NT2/D1 (cell line): ENCODE results near the gene ABHD5.

ENCODE experiments used
- DNase-seq: peaks from one replicate; pipeline ENCODE4 v3.0.0-alpha.2; 2011; ENCODE audit warnings: low read depth, low spot score
- H3K27me3 ChIP-seq: 2 replicates; pipeline ENCODE4 v1.6.0; 2011; ENCODE audit warnings: mild to moderate bottlenecking; ENCODE audit not compliant: insufficient read length, insufficient read depth
- H3K36me3 ChIP-seq: 2 replicates; pipeline ENCODE4 v1.6.1; 2011; ENCODE audit warnings: mild to moderate bottlenecking, low read length, mixed read lengths; ENCODE audit not compliant: insufficient read depth, insufficient read length
- H3K4me1 ChIP-seq: 2 replicates; pipeline ENCODE4 v1.5.1; 2011; ENCODE audit not compliant: insufficient read depth, insufficient read length
- H3K4me3 ChIP-seq: 2 replicates; pipeline ENCODE4 v1.5.1; 2011; ENCODE audit warnings: low read depth; ENCODE audit not compliant: insufficient read length
- H3K9ac ChIP-seq: 2 replicates; pipeline ENCODE4 v1.6.0; 2011; ENCODE audit warnings: low read depth; ENCODE audit not compliant: insufficient read length
- H3K9me3 ChIP-seq: 2 replicates; pipeline ENCODE4 v1.5.1; 2011; ENCODE audit warnings: mild to moderate bottlenecking, low read length; ENCODE audit not compliant: insufficient read depth
- SUZ12 ChIP-seq: IDR thresholded peaks from 2 replicates; pipeline ENCODE4 v1.6.1; 2011; ENCODE audit not compliant: insufficient read length, insufficient read depth; ENCODE audit errors: extremely low read depth
- YY1 ChIP-seq: IDR thresholded peaks from 2 replicates; pipeline ENCODE4 v1.6.1; 2011; ENCODE audit not compliant: insufficient read length, insufficient read depth
- ZNF274 ChIP-seq: IDR thresholded peaks from 2 replicates; pipeline ENCODE4 v1.6.1; 2011; ENCODE audit warnings: mild to moderate bottlenecking, low read depth, low read length

ABHD5 gene

DNA sequence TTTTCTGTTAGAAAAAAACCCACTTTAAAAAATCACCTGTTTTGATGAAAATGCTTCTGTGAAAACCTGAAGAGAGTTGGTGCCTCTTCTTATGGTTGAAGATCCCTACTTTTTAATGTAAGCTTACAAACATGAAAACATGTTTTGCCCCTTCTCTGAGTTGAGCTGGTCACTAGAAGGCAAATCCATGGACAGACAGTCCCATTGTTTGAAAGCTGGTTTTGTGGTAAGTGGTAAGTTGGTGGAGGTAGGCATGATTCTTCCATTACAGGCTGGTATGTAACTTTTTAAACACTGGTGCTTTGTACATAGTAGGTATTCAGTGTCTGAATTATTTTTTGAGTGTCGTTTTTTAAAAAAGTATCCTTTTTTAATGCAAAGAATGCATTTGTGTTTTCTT is 6.1 kb downstream of the ABHD5 start:
- H3K9me3 ChIP-seq: no peaks in the 10 kb centered on the region
- no peak overlapping the region for H3K4me3 ChIP-seq
- no peak overlapping the region for H3K9ac ChIP-seq
- no peaks in the 10 kb centered on the region for H3K36me3 ChIP-seq
- DNase-seq: no peak
- no peaks in the 10 kb centered on the region for H3K27me3 ChIP-seq
- no peaks in the 10 kb centered on the region for H3K4me1 ChIP-seq
- TF ChIP-seq ZNF274 (no peak), SUZ12 (no peak), YY1 (no peak)

- TF ChIP-seq ZNF274 (no peak), YY1 (no peak), SUZ12 (no peak)
- no peak for DNase-seq
- H3K27me3 ChIP-seq: no peaks in the 10 kb centered on the region
Measured at GRCh38 chr3:43699864-43700263, 9.1 kb downstream of the ABHD5 start.

GRCh38 chr3:43704697-43705096 is 14.0 kb downstream of the ABHD5 start:
- Histone ChIP-seq H3K27me3 (no peaks in the 10 kb centered on the region), H3K4me3 (no peak overlapping the region), H3K4me1 (no peaks in the 10 kb centered on the region), H3K9ac (no peak overlapping the region), H3K9me3 (no peaks in the 10 kb centered on the region), H3K36me3 (peaks cover 9% of the 10 kb centered on the region)
- TF ChIP-seq SUZ12: no peak
- TF ChIP-seq YY1: no peak
- TF ChIP-seq ZNF274: no peak
- DNase-seq: no peak

More at GRCh38 chr3:43699864-43700263, 9.1 kb downstream of the ABHD5 start:
- H3K9ac ChIP-seq: no peak overlapping the region
- H3K36me3 ChIP-seq: peaks cover 6% of the 10 kb centered on the region
- H3K4me1 ChIP-seq: no peaks in the 10 kb centered on the region
- H3K4me3 ChIP-seq: no peak overlapping the region
- H3K9me3 ChIP-seq: no peaks in the 10 kb centered on the region

DNA sequence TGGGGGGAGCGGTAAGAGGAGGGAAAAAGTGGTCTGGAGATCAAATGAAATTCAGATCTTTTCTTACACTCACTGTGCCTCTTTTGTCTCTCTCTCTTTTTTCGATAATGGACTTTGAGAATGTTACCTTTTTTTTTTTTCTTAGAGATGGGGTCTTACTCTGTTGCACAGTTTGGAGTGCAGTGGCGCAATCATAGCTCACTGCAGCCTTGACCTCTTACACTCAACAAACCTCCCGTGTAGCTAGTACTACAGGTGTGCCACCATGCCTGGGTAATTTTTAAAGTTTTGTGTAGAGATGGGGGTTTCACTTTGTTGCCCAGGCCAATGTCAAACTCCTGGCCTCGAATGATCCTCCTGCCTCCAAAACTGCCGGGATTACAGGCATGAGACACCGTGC is 15.6 kb downstream of the ABHD5 start:
- H3K9ac ChIP-seq: no peak overlapping the region
- TF ChIP-seq SUZ12: no peak
- TF ChIP-seq ZNF274: no peak
- no peak for TF ChIP-seq YY1
- no peak overlapping the region for H3K4me3 ChIP-seq
- H3K9me3 ChIP-seq: no peaks in the 10 kb centered on the region
- peaks cover 9% of the 10 kb centered on the region for H3K36me3 ChIP-seq
- H3K4me1 ChIP-seq: no peaks in the 10 kb centered on the region
- no peaks in the 10 kb centered on the region for H3K27me3 ChIP-seq
- no peak for DNase-seq

GRCh38 chr3:43707266-43707665 is 16.5 kb downstream of the ABHD5 start:
- H3K4me1 ChIP-seq: no peaks in the 10 kb centered on the region
- no peak overlapping the region for H3K4me3 ChIP-seq
- DNase-seq: no peak
- TF ChIP-seq YY1 (no peak), SUZ12 (no peak), ZNF274 (no peak)
- H3K27me3 ChIP-seq: no peaks in the 10 kb centered on the region
- H3K9me3 ChIP-seq: no peaks in the 10 kb centered on the region
- H3K9ac ChIP-seq: no peak overlapping the region
- H3K36me3 ChIP-seq: peaks cover 14% of the 10 kb centered on the region

- Histone ChIP-seq H3K9ac (no peak overlapping the region), H3K4me1 (no peaks in the 10 kb centered on the region), H3K36me3 (peaks cover 18% of the 10 kb centered on the region), H3K9me3 (no peaks in the 10 kb centered on the region), H3K27me3 (no peaks in the 10 kb centered on the region), H3K4me3 (no peak overlapping the region)
- TF ChIP-seq SUZ12 (no peak), ZNF274 (no peak), YY1 (no peak)
- no peak for DNase-seq
Measured at GRCh38 chr3:43707998-43708397, 17.3 kb downstream of the ABHD5 start.

- Histone ChIP-seq H3K36me3 (peaks cover 25% of the 10 kb centered on the region), H3K9me3 (no peaks in the 10 kb centered on the region), H3K27me3 (no peaks in the 10 kb centered on the region), H3K4me1 (no peaks in the 10 kb centered on the region), H3K9ac (no peak overlapping the region), H3K4me3 (no peak overlapping the region)
- DNase-seq: no peak
- TF ChIP-seq SUZ12: no peak
Measured at GRCh38 chr3:43709022-43709421, 18.3 kb downstream of the ABHD5 start.

GRCh38 chr3:43710607-43711006 is 19.9 kb downstream of the ABHD5 start:
- Histone ChIP-seq H3K4me1 (no peaks in the 10 kb centered on the region), H3K27me3 (no peaks in the 10 kb centered on the region), H3K4me3 (no peak overlapping the region), H3K36me3 (peaks cover 29% of the 10 kb centered on the region), H3K9ac (no peak overlapping the region), H3K9me3 (no peaks in the 10 kb centered on the region)
- TF ChIP-seq ZNF274 (no peak), SUZ12 (no peak), YY1 (no peak)
- DNase-seq: no peak
